Measurements from ENCODE around the gene ZC3H12A.

Gene ZC3H12A

GRCh38 chr1:37509181-37509580 lies 34.8 kb downstream of the ZC3H12A start:
- H3K4me2 ChIP-seq (ENCODE audit: low read length) = no peak overlapping the region
- no peak for TF ChIP-seq CTCF (IDR thresholded peaks at IDR 0.05; ENCODE audit: low read depth, low read length, poor library complexity, severe bottlenecking)
- no peak for TF ChIP-seq EZH2phosphoT487 (IDR thresholded peaks at IDR 0.05; ENCODE audit: borderline replicate concordance, low read length)
- no peak overlapping the region for H3K27ac ChIP-seq (ENCODE audit: low read depth, low read length)
- no peaks in the 10 kb centered on the region for H3F3A ChIP-seq (ENCODE audit: control insufficient read depth, insufficient read depth)
- H3K27me3 ChIP-seq (ENCODE audit: control insufficient read depth, low read length) = no peaks in the 10 kb centered on the region
- H3K4me1 ChIP-seq (ENCODE audit: control insufficient read depth, low read length) = peaks cover 18% of the 10 kb centered on the region
- H3K9me2 ChIP-seq (replicated peaks; ENCODE audit: control insufficient read depth, low read length) = no peaks in the 10 kb centered on the region
- no peaks in the 10 kb centered on the region for H3K9me3 ChIP-seq (ENCODE audit: control insufficient read depth, insufficient read depth, low read length)
- peaks cover 65% of the 10 kb centered on the region for H3K36me3 ChIP-seq (ENCODE audit: control insufficient read depth, low read length)
- H3K79me2 ChIP-seq (ENCODE audit: control insufficient read depth, low read length) = peaks cover 39% of the 10 kb centered on the region
- H4K20me1 ChIP-seq (ENCODE audit: control insufficient read depth, insufficient read depth, low read depth, low read length) = no peaks in the 10 kb centered on the region
- no peak overlapping the region for H3K4me3 ChIP-seq (ENCODE audit: low read length)

GRCh38 chr1:37513795-37514349 lies 39.5 kb downstream of the ZC3H12A start:
- Histone ChIP-seq H3K9me3 (ENCODE audit: control insufficient read depth, insufficient read depth, low read length) (no peaks in the 10 kb centered on the region), H3K27ac (ENCODE audit: low read depth, low read length) (peak overlapping the region; percentile 32; the same call in 1 of the 2 replicates), H3F3A (ENCODE audit: control insufficient read depth, insufficient read depth) (no peaks in the 10 kb centered on the region), H3K79me2 (ENCODE audit: control insufficient read depth, low read length) (peaks cover 38% of the 10 kb centered on the region), H3K27me3 (ENCODE audit: control insufficient read depth, low read length) (no peaks in the 10 kb centered on the region), H3K4me1 (ENCODE audit: control insufficient read depth, low read length) (peaks cover 18% of the 10 kb centered on the region), H3K9me2 (replicated peaks; ENCODE audit: control insufficient read depth, low read length) (no peaks in the 10 kb centered on the region), H3K36me3 (ENCODE audit: control insufficient read depth, low read length) (peaks cover 28% of the 10 kb centered on the region), H4K20me1 (ENCODE audit: control insufficient read depth, insufficient read depth, low read depth, low read length) (no peaks in the 10 kb centered on the region), H3K4me2 (ENCODE audit: low read length) (peak overlapping the region; percentile 97), H3K4me3 (ENCODE audit: low read length) (peak overlapping the region; percentile 94)
- TF ChIP-seq CTCF (IDR thresholded peaks at IDR 0.05; ENCODE audit: low read depth, low read length, poor library complexity, severe bottlenecking) (no peak), EZH2phosphoT487 (IDR thresholded peaks at IDR 0.05; ENCODE audit: borderline replicate concordance, low read length) (no peak)

GRCh38 chr1:37514350-37515184 lies 40.2 kb downstream of the ZC3H12A start, which contains the start of gene MEAF6:
TSS of gene MEAF6 (minus strand) at chr1:37514766. CDS start at chr1:37514746, 20 bp downstream.
- no peaks in the 10 kb centered on the region for H3F3A ChIP-seq (ENCODE audit: control insufficient read depth, insufficient read depth)
- H3K4me3 ChIP-seq (ENCODE audit: low read length) = peak within 1 kb of the TSS; percentile 94
- H3K4me2 ChIP-seq (ENCODE audit: low read length) = peak within 1 kb of the TSS; percentile 97
- no peaks in the 10 kb centered on the region for H3K27me3 ChIP-seq (ENCODE audit: control insufficient read depth, low read length)
- H3K36me3 ChIP-seq (ENCODE audit: control insufficient read depth, low read length) = peaks cover 22% of the 10 kb centered on the region
- H3K4me1 ChIP-seq (ENCODE audit: control insufficient read depth, low read length) = peaks cover 18% of the 10 kb centered on the region
- no peaks in the 10 kb centered on the region for H3K9me2 ChIP-seq (replicated peaks; ENCODE audit: control insufficient read depth, low read length)
- no peaks in the 10 kb centered on the region for H3K9me3 ChIP-seq (ENCODE audit: control insufficient read depth, insufficient read depth, low read length)
- TF ChIP-seq EZH2phosphoT487 (IDR thresholded peaks at IDR 0.05; ENCODE audit: borderline replicate concordance, low read length) = no peak
- peak; percentile 78 for TF ChIP-seq CTCF (IDR thresholded peaks at IDR 0.05; ENCODE audit: low read depth, low read length, poor library complexity, severe bottlenecking)
- H3K27ac ChIP-seq (ENCODE audit: low read depth, low read length) = peak within 1 kb of the TSS; percentile 64
- no peaks in the 10 kb centered on the region for H4K20me1 ChIP-seq (ENCODE audit: control insufficient read depth, insufficient read depth, low read depth, low read length)
- peaks cover 33% of the 10 kb centered on the region for H3K79me2 ChIP-seq (ENCODE audit: control insufficient read depth, low read length)
